Activated naive CD4-positive, alpha-beta T cell treated with anti-CD3 and anti-CD28 coated beads, Interleukin-2, amount 10 ng/mL, durations not matched to agents 7 days and 5 days (primary cell): ENCODE data around the gene CDK5.

Source experiments
- CTCF ChIA-PET: fragments of 350-600 bp; sonication (Branson Sonifier 250); formaldehyde crosslinking; loops from one replicate; lab custom pipeline; 2021; ENCODE audit warnings: antibody characterized with exemption; lab: Charles Lee
- DNase-seq: peaks from one replicate; pipeline ENCODE4 v3.0.0-alpha.2; 2020
- H3K27ac Mint-ChIP-seq: one replicate; pipeline ENCODE4 v1.8.0; 2021; ENCODE audit warnings: mild to moderate bottlenecking, moderate library complexity, mixed read lengths
- H3K27me3 Mint-ChIP-seq: one replicate; pipeline ENCODE4 v1.8.0; 2021; ENCODE audit warnings: mild to moderate bottlenecking, mixed read lengths
- H3K36me3 Mint-ChIP-seq: one replicate; pipeline ENCODE4 v1.8.0; 2021; ENCODE audit warnings: mixed read lengths
- H3K4me1 Mint-ChIP-seq: one replicate; pipeline ENCODE4 v1.8.0; 2021; ENCODE audit warnings: mixed read lengths
- H3K4me3 Mint-ChIP-seq: one replicate; pipeline ENCODE4 v1.8.0; 2021; ENCODE audit warnings: mild to moderate bottlenecking, moderate library complexity, mixed read lengths
- H3K9me3 Mint-ChIP-seq: one replicate; pipeline ENCODE4 v1.8.0; 2021; ENCODE audit warnings: mixed read lengths

The CDK5 gene

GRCh38 chr7:151060416-151061212, 2.9 kb upstream of the CDK5 start:
- peak overlapping the region; percentile 96 for H3K4me3 Mint-ChIP-seq
- H3K36me3 Mint-ChIP-seq = peaks cover 13% of the 10 kb centered on the region
- no peaks in the 10 kb centered on the region for H3K9me3 Mint-ChIP-seq
- H3K27me3 Mint-ChIP-seq = no peaks in the 10 kb centered on the region
- H3K27ac Mint-ChIP-seq = peak overlapping the region; percentile 7
- CTCF ChIA-PET = interaction anchor here (0.6 to 1.8 kb wide), 5 partner anchors 16 to 55 kb away, joined by 3 to 7 read pairs (median 3); no protein-coding TSS in a partner anchor
- peaks cover 48% of the 10 kb centered on the region for H3K4me1 Mint-ChIP-seq
- DNase-seq = peak; percentile 28

- no peak for DNase-seq
- Mint-ChIP-seq H3K9me3 (no peaks in the 10 kb centered on the region), H3K36me3 (peaks cover 10% of the 10 kb centered on the region), H3K27me3 (no peaks in the 10 kb centered on the region), H3K27ac (peak overlapping the region; percentile 7), H3K4me1 (peaks cover 48% of the 10 kb centered on the region), H3K4me3 (peak overlapping the region; percentile 96)
- CTCF ChIA-PET = interaction anchor here (0.7 to 1.8 kb wide), 4 partner anchors 17 to 51 kb away, joined by 3 to 7 read pairs (median 4); no protein-coding TSS in a partner anchor
These were observed 2.4 kb upstream of the CDK5 start for GRCh38 chr7:151060113-151060415.

- Mint-ChIP-seq H3K4me1 (peaks cover 48% of the 10 kb centered on the region), H3K27me3 (no peaks in the 10 kb centered on the region)
These were observed 1.8 kb upstream of the CDK5 start, which contains the start of gene SLC4A2 for GRCh38 chr7:151059367-151060112. Gene SLC4A2, plus strand, starts transcription at chr7:151059589. Its CDS starts 2,399 bp downstream, at chr7:151061988.

GRCh38 chr7:151058781-151059366, 1.2 kb upstream of the CDK5 start:
- Mint-ChIP-seq H3K4me1 (peaks cover 50% of the 10 kb centered on the region), H3K4me3 (peak overlapping the region; percentile 96), H3K9me3 (no peaks in the 10 kb centered on the region), H3K27ac (peak overlapping the region; percentile 94), H3K36me3 (peaks cover 6% of the 10 kb centered on the region), H3K27me3 (no peaks in the 10 kb centered on the region)
- CTCF ChIA-PET = interaction anchor here (1.8 kb wide), 1 partner anchor 52 kb away, joined by 7 read pairs; no protein-coding TSS in a partner anchor
- DNase-seq = peak; percentile 38

More at GRCh38 chr7:151059367-151060112, 1.8 kb upstream of the CDK5 start, which contains the start of gene SLC4A2:
- CTCF ChIA-PET = interaction anchor here (0.7 to 1.8 kb wide), 2 partner anchors 40 to 51 kb away, joined by 3 to 7 read pairs; no protein-coding TSS in a partner anchor
- peak; percentile 79 for DNase-seq
- H3K27ac Mint-ChIP-seq = peak within 1 kb of the TSS; percentile 94
- no peaks in the 10 kb centered on the region for H3K9me3 Mint-ChIP-seq
- peaks cover 8% of the 10 kb centered on the region for H3K36me3 Mint-ChIP-seq
- peak within 1 kb of the TSS; percentile 96 for H3K4me3 Mint-ChIP-seq

- peaks cover 55% of the 10 kb centered on the region for H3K4me1 Mint-ChIP-seq
- no peaks in the 10 kb centered on the region for H3K27me3 Mint-ChIP-seq
- peak overlapping the region; percentile 96 for H3K4me3 Mint-ChIP-seq
- peak overlapping the region; percentile 94 for H3K27ac Mint-ChIP-seq
- no peaks in the 10 kb centered on the region for H3K9me3 Mint-ChIP-seq
- H3K36me3 Mint-ChIP-seq = peaks cover 2% of the 10 kb centered on the region
- CTCF ChIA-PET = no interaction called here
- peak; percentile 99 for DNase-seq
These were observed 488 bp upstream of the CDK5 start for GRCh38 chr7:151057989-151058780.

- Mint-ChIP-seq H3K27ac (peak overlapping the region; percentile 68), H3K36me3 (peaks cover 6% of the 10 kb centered on the region), H3K9me3 (no peaks in the 10 kb centered on the region), H3K4me1 (peaks cover 64% of the 10 kb centered on the region), H3K27me3 (peaks cover 9% of the 10 kb centered on the region), H3K4me3 (peak overlapping the region; percentile 96)
- CTCF ChIA-PET = interaction anchor here (1.3 kb wide), 1 partner anchor 54 kb away, joined by 4 read pairs; no protein-coding TSS in a partner anchor
- DNase-seq = no peak
These were observed 811 bp downstream of the CDK5 start for GRCh38 chr7:151056666-151057505.

- peaks cover 61% of the 10 kb centered on the region for H3K4me1 Mint-ChIP-seq
- H3K27me3 Mint-ChIP-seq = peaks cover 13% of the 10 kb centered on the region
- H3K36me3 Mint-ChIP-seq = peaks cover 6% of the 10 kb centered on the region
- CTCF ChIA-PET = interaction anchor here (1.3 kb wide), 1 partner anchor 54 kb away, joined by 4 read pairs; no protein-coding TSS in a partner anchor
- DNase-seq = no peak
- H3K9me3 Mint-ChIP-seq = no peaks in the 10 kb centered on the region
- no peak overlapping the region for H3K27ac Mint-ChIP-seq
- peak overlapping the region; percentile 96 for H3K4me3 Mint-ChIP-seq
These were observed 1.4 kb downstream of the CDK5 start for GRCh38 chr7:151056283-151056665.

- Mint-ChIP-seq H3K9me3 (no peaks in the 10 kb centered on the region), H3K4me1 (peaks cover 50% of the 10 kb centered on the region), H3K27me3 (peaks cover 30% of the 10 kb centered on the region), H3K4me3 (no peak overlapping the region), H3K36me3 (peaks cover 6% of the 10 kb centered on the region), H3K27ac (no peak overlapping the region)
- CTCF ChIA-PET = no interaction called here
- DNase-seq = no peak
These were observed 3.9 kb downstream of the CDK5 start for GRCh38 chr7:151053751-151054150.

- H3K4me1 Mint-ChIP-seq = peaks cover 44% of the 10 kb centered on the region
- CTCF ChIA-PET = no interaction called here
These were observed 4.6 kb downstream of the CDK5 start for GRCh38 chr7:151053096-151053495.

GRCh38 chr7:151051108-151051507, 6.6 kb downstream of the CDK5 start:
- CTCF ChIA-PET = interaction anchor here (0.8 kb wide), 1 partner anchor 153 kb away, joined by 3 read pairs; no protein-coding TSS in a partner anchor
- peaks cover 4% of the 10 kb centered on the region for H3K36me3 Mint-ChIP-seq

More at GRCh38 chr7:151053096-151053495, 4.6 kb downstream of the CDK5 start:
- peaks cover 34% of the 10 kb centered on the region for H3K27me3 Mint-ChIP-seq
- no peak for DNase-seq
- H3K9me3 Mint-ChIP-seq = no peaks in the 10 kb centered on the region
- H3K36me3 Mint-ChIP-seq = peaks cover 6% of the 10 kb centered on the region
- H3K27ac Mint-ChIP-seq = no peak overlapping the region
- no peak overlapping the region for H3K4me3 Mint-ChIP-seq

GRCh38 chr7:151048911-151049463, 8.7 kb downstream of the CDK5 start:
- H3K27ac Mint-ChIP-seq = no peak overlapping the region
- peaks cover 34% of the 10 kb centered on the region for H3K27me3 Mint-ChIP-seq
- no peaks in the 10 kb centered on the region for H3K9me3 Mint-ChIP-seq
- DNase-seq = no peak
- H3K36me3 Mint-ChIP-seq = peaks cover 6% of the 10 kb centered on the region
- peaks cover 26% of the 10 kb centered on the region for H3K4me1 Mint-ChIP-seq
- no peak overlapping the region for H3K4me3 Mint-ChIP-seq
- CTCF ChIA-PET = interaction anchor here (0.7 kb wide), 1 partner anchor 31 kb away, joined by 3 read pairs; no protein-coding TSS in a partner anchor

More at GRCh38 chr7:151051108-151051507, 6.6 kb downstream of the CDK5 start:
- peak; percentile 83 for DNase-seq
- Mint-ChIP-seq H3K27me3 (peaks cover 34% of the 10 kb centered on the region), H3K9me3 (no peaks in the 10 kb centered on the region), H3K27ac (no peak overlapping the region), H3K4me1 (peaks cover 30% of the 10 kb centered on the region), H3K4me3 (no peak overlapping the region)
